NCI-H1436 treated with DMSO at 0.1 percent for 48 hours (cell line): ENCODE measurements around the gene ZNF454.

ENCODE experiments used
- DNase-seq: peaks from one replicate; lab custom pipeline; 2025; lab: John Stamatoyannopoulos, UW

Gene ZNF454

GRCh38 chr5:178993236-178993765 lies 52.3 kb downstream of the ZNF454 start:
- DNase-seq, result no peak

- no peak for DNase-seq
Measured at GRCh38 chr5:178993955-178994579, 53.1 kb downstream of the ZNF454 start.

- DNase-seq, result no peak
Measured at GRCh38 chr5:178994580-178995340, 53.8 kb downstream of the ZNF454 start, which contains the start of gene GRM6. GRM6 (minus strand) TSS chr5:178995320; CDS start chr5:178994944, 376 bp downstream.

GRCh38 chr5:178995341-178995690 lies 54.3 kb downstream of the ZNF454 start:
- no peak for DNase-seq

GRCh38 chr5:178996156-178996555 lies 55.2 kb downstream of the ZNF454 start:
- DNase-seq, result no peak

GRCh38 chr5:178997191-178997590 lies 56.2 kb downstream of the ZNF454 start:
- DNase-seq, result no peak

- DNase-seq, result no peak
Measured at GRCh38 chr5:178998441-178998840, 57.4 kb downstream of the ZNF454 start.

- DNase-seq, result no peak
Measured at GRCh38 chr5:179006564-179006963, 65.6 kb downstream of the ZNF454 start.

GRCh38 chr5:179008667-179009066 lies 67.7 kb downstream of the ZNF454 start:
- no peak for DNase-seq
